SU-DHL-6 (cell line): ENCODE data around the gene RAPGEF4.
"Not testable (repeated sequence)": the region's sequence is repeated elsewhere in the genome, so short reads cannot be mapped to it uniquely, and the experiment has no call there.

Source experiments
- H2AFZ ChIP-seq: fragments of 200-600 bp; sonication (generic); 2 replicates; pipeline ENCODE4 v1.6.1; 2014; ENCODE audit warnings: low read depth, mild to moderate bottlenecking, moderate library complexity, mixed read lengths, antibody characterized with exemption, low read length; ENCODE audit not compliant: severe bottlenecking
- H3F3A ChIP-seq: fragments of 200-600 bp; shearing (Covaris generic); 2 replicates; pipeline ENCODE4 v1.6.0; 2016; ENCODE audit warnings: antibody characterized with exemption, mild to moderate bottlenecking; ENCODE audit not compliant: insufficient read depth
- H3K27ac ChIP-seq: fragments of 200-600 bp; sonication (generic); 2 replicates; pipeline ENCODE4 v1.5.1; 2016; ENCODE audit warnings: low read depth, mild to moderate bottlenecking, low read length, moderate library complexity, mixed read lengths
- H3K27me3 ChIP-seq: fragments of 200-600 bp; sonication (generic), shearing (Covaris generic); 2 replicates; pipeline ENCODE4 v1.6.0; 2014; ENCODE audit warnings: mild to moderate bottlenecking, low read length
- H3K36me3 ChIP-seq: fragments of 200-600 bp; sonication (generic); 2 replicates; pipeline ENCODE4 v1.6.1; 2014; ENCODE audit warnings: mild to moderate bottlenecking, low read length, mixed read lengths
- H3K4me2 ChIP-seq: fragments of 300-600, 200-600 bp; shearing (Covaris generic), sonication (generic); 2 replicates; pipeline ENCODE4 v1.6.0; 2014; ENCODE audit warnings: low read length, low read depth, mild to moderate bottlenecking; ENCODE audit not compliant: poor library complexity, severe bottlenecking
- H3K4me3 ChIP-seq: fragments of 200-600 bp; sonication (generic); 2 replicates; pipeline ENCODE4 v1.5.1; 2014; ENCODE audit warnings: antibody characterized with exemption, low read length, mild to moderate bottlenecking, mixed read lengths; ENCODE audit not compliant: insufficient read depth, poor library complexity, severe bottlenecking
- H3K79me2 ChIP-seq: fragments of 200-600 bp; sonication (generic); 2 replicates; pipeline ENCODE4 v1.6.1; 2014; ENCODE audit warnings: mild to moderate bottlenecking, low read length, moderate library complexity; ENCODE audit not compliant: insufficient read depth
- H3K9ac ChIP-seq: fragments of 200-600 bp; sonication (generic); 2 replicates; pipeline ENCODE4 v1.7.0; 2014; ENCODE audit warnings: mild to moderate bottlenecking, low read length
- H3K9me2 ChIP-seq: fragments of 200-600 bp; sonication (generic); replicated peaks from 2 replicates; pipeline ENCODE4 v1.6.1; 2014; ENCODE audit warnings: low read length; ENCODE audit not compliant: insufficient read depth
- H3K9me3 ChIP-seq: fragments of 200-600 bp; sonication (generic); 2 replicates; pipeline ENCODE4 v1.6.1; 2014; ENCODE audit warnings: low read length, mixed read lengths; ENCODE audit not compliant: insufficient read depth
- H4K20me1 ChIP-seq: fragments of 200-600 bp; sonication (generic); 2 replicates; pipeline ENCODE4 v1.6.1; 2014; ENCODE audit warnings: low read depth, mild to moderate bottlenecking, antibody characterized with exemption, low read length, moderate library complexity, mixed read lengths
- CTCF ChIP-seq: fragments of 200-600 bp; sonication (generic); IDR thresholded peaks from one replicate; pipeline ENCODE4 v1.5.1; 2017; ENCODE audit warnings: antibody characterized with exemption, mild to moderate bottlenecking, low read length, moderate library complexity; ENCODE audit not compliant: insufficient read depth, poor library complexity, severe bottlenecking
- EZH2phosphoT487 ChIP-seq: fragments of 200-600 bp; sonication (generic), shearing (Covaris generic); conservative IDR thresholded peaks from 2 replicates; pipeline ENCODE4 v1.6.1; 2018; ENCODE audit warnings: mild to moderate bottlenecking, antibody characterized with exemption, low read length, moderate library complexity, mixed read lengths

The RAPGEF4 gene

GRCh38 chr2:173034143-173034542 lies 298.5 kb downstream of the RAPGEF4 start:
- H3K9ac ChIP-seq, result no peak overlapping the region
- H3K36me3 ChIP-seq, result no peaks in the 10 kb centered on the region
- H3K9me3 ChIP-seq, result no peaks in the 10 kb centered on the region
- H3K4me3 ChIP-seq, result no peak overlapping the region
- no peaks in the 10 kb centered on the region for H3F3A ChIP-seq
- no peak overlapping the region for H3K27ac ChIP-seq
- H4K20me1 ChIP-seq, result no peaks in the 10 kb centered on the region
- no peak overlapping the region for H3K4me2 ChIP-seq
- no peaks in the 10 kb centered on the region for H3K79me2 ChIP-seq
- H2AFZ ChIP-seq, result no peak overlapping the region
- no peaks in the 10 kb centered on the region for H3K9me2 ChIP-seq
- no peak for TF ChIP-seq CTCF
- TF ChIP-seq EZH2phosphoT487, result no peak
- H3K27me3 ChIP-seq, result no peaks in the 10 kb centered on the region

DNA sequence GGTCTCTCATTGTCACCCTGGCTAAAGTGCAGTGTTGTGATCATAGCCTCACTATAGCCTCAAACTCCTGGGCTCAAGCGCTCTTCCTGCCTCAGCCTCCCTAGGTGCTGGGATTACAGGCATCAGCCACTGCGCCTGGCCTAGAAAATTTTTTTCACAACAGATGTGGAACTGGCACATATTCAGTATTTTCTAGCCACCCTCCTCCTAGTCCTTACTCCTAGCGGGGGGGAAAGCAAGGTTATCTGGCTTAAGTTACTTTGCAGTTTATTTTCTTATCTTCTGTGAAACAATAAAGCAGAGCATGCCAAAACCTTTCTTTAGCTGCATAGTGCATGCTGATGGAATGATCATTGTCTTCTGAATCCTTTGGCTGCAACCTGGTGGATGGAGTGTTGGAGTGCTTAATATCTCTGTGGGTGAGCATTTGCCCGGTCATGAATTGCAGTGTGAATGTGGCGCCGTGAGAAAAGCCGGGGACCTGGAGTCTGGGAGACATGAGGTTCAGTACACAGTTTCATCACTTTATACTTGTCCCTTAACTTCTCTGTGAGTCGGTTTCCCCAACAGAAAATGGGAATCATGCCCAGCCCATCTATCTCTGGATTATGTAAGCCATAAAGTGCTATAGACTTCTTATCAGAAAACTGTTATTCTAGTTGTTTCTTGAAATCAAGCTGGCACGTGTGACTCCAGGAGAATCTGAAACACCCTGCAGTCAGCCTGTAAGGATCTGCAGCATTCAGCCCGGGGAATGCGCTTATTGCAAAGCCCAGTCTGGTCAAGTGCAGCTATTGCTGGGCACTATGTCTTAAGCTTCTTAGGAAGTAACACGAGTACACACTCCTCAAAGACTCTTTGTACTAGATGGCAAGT lies 301.8 kb downstream of the RAPGEF4 start:
- Histone ChIP-seq H3K9ac (no peak overlapping the region), H3K36me3 (no peaks in the 10 kb centered on the region), H3K27me3 (no peaks in the 10 kb centered on the region), H2AFZ (no peak overlapping the region), H3K4me3 (no peak overlapping the region), H3F3A (no peaks in the 10 kb centered on the region), H3K4me2 (no peak overlapping the region), H3K27ac (no peak overlapping the region), H3K9me3 (no peaks in the 10 kb centered on the region), H4K20me1 (no peaks in the 10 kb centered on the region), H3K9me2 (no peaks in the 10 kb centered on the region), H3K79me2 (no peaks in the 10 kb centered on the region)
- no peak for TF ChIP-seq EZH2phosphoT487
- TF ChIP-seq CTCF, result no peak

DNA sequence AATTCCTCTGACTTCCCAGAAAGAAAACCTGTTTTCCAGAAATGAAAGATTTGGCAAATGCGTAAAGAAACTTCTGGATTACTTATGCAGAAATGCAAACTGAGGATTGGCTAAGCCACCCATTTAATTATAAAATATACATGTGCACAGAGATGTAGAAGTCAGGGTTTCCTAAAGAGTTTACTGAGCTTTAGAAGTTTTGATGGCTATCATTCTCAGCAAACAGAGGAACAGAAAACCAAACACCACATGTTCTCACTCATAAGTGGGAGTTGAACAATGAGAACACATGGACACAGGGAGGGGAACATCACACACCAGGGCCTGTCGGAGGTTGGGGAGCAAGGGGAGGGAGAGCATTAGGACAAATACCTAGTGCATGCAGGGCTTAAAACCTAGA lies 302.6 kb downstream of the RAPGEF4 start:
- not testable (repeated sequence) for H3K9ac ChIP-seq, H4K20me1 ChIP-seq, H3K4me2 ChIP-seq, H3K27me3 ChIP-seq, H3K4me3 ChIP-seq, H3K79me2 ChIP-seq, H3K9me3 ChIP-seq, H3K27ac ChIP-seq, H3K36me3 ChIP-seq, H3F3A ChIP-seq, H2AFZ ChIP-seq, H3K9me2 ChIP-seq

DNA sequence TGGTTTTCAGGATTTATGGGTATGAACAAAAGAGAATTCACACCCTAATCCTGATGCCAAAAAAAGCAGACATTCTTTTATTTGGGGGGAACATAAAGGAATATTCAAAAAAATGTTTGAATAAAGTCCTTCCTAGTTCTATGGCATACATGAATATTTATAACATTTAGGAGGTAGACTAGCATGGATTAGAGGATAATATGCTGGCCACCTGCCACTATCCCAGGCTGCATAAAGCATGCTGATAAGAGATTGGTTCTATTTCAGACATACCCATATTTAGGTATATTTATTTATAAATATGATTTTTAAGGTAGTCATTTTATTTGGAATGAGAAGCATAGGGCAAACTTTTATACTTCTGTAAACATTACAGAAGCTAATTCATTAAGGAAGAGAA lies 305.1 kb downstream of the RAPGEF4 start:
- Histone ChIP-seq H3K9me3 (no peaks in the 10 kb centered on the region), H3K36me3 (no peaks in the 10 kb centered on the region), H3K9me2 (no peaks in the 10 kb centered on the region), H3K79me2 (no peaks in the 10 kb centered on the region), H4K20me1 (no peaks in the 10 kb centered on the region), H3K4me2 (no peak overlapping the region), H3F3A (no peaks in the 10 kb centered on the region), H2AFZ (no peak overlapping the region), H3K27me3 (no peaks in the 10 kb centered on the region), H3K27ac (no peak overlapping the region), H3K4me3 (no peak overlapping the region), H3K9ac (no peak overlapping the region)
- TF ChIP-seq EZH2phosphoT487 (no peak), CTCF (no peak)
